ENCODE measurements around the gene EP400. TPM values are rescaled to one million over a fixed set of nuclear protein-coding genes. Genes with fewer than 3 reads are reported as not detected.

Gene EP400
- total RNA-seq, 1 experiment from 2014 or later = 60.5 TPM

- Mint-ChIP-seq H3K4me3 (ENCODE audit: unreplicated experiment) (no peak overlapping the region), H3K4me1 (ENCODE audit: low read depth, unreplicated experiment) (no peaks in the 10 kb centered on the region)
- CTCF ChIA-PET = no interaction called here
Measured at GRCh38 chr12:132024758-132025157, 75.0 kb downstream of the EP400 start.

GRCh38 chr12:132025526-132025925 is 75.8 kb downstream of the EP400 start:
- Mint-ChIP-seq H3K27me3 (ENCODE audit: insufficient read depth, unreplicated experiment) (no peaks in the 10 kb centered on the region), H3K36me3 (ENCODE audit: insufficient read depth, unreplicated experiment) (peaks cover 65% of the 10 kb centered on the region), H3K9me3 (ENCODE audit: unreplicated experiment) (no peaks in the 10 kb centered on the region), H3K4me3 (ENCODE audit: unreplicated experiment) (no peak overlapping the region), H3K4me1 (ENCODE audit: low read depth, unreplicated experiment) (no peaks in the 10 kb centered on the region), H3K27ac (ENCODE audit: unreplicated experiment) (no peak overlapping the region)
- CTCF ChIA-PET = no interaction called here
- DNase-seq = no peak
- Histone ChIP-seq H3K4me1 (no peaks in the 10 kb centered on the region), H3K4me3 (ENCODE audit: low read depth, low read length) (no peak overlapping the region), H3K36me3 (ENCODE audit: control insufficient read depth, insufficient read depth, low read length) (no peaks in the 10 kb centered on the region; the same call in 1 of the 2 replicates), H3K27me3 (replicated peaks; ENCODE audit: control insufficient read depth, insufficient read depth, low read length) (no peaks in the 10 kb centered on the region), H3K9me3 (no peaks in the 10 kb centered on the region)
- intact Hi-C loops (cut with micrococcal nuclease; ENCODE audit: unreplicated experiment) = no loop called here
- POLR2A ChIA-PET = no interaction called here
- TF ChIP-seq CTCF (IDR thresholded peaks at IDR 0.05; ENCODE audit: insufficient read depth in 1 of 2, low read depth in 1 of 2, low read length in 1 of 2, severe bottlenecking in 1 of 2, unreplicated experiment in 1 of 2) = no peak
- BruUV-seq (replicated peaks) = no TSS peak

More at GRCh38 chr12:132024758-132025157, 75.0 kb downstream of the EP400 start:
- Histone ChIP-seq H3K4me3 (ENCODE audit: low read depth, low read length) (no peak overlapping the region), H3K36me3 (ENCODE audit: control insufficient read depth, insufficient read depth, low read length) (no peaks in the 10 kb centered on the region; the same call in 1 of the 2 replicates), H3K4me1 (no peaks in the 10 kb centered on the region), H3K9me3 (no peaks in the 10 kb centered on the region), H3K27me3 (replicated peaks; ENCODE audit: control insufficient read depth, insufficient read depth, low read length) (no peaks in the 10 kb centered on the region)
- TF ChIP-seq CTCF (IDR thresholded peaks at IDR 0.05; ENCODE audit: insufficient read depth in 1 of 2, low read depth in 1 of 2, low read length in 1 of 2, severe bottlenecking in 1 of 2, unreplicated experiment in 1 of 2) = no peak
- no peaks in the 10 kb centered on the region for H3K9me3 Mint-ChIP-seq (ENCODE audit: unreplicated experiment)
- peaks cover 67% of the 10 kb centered on the region for H3K36me3 Mint-ChIP-seq (ENCODE audit: insufficient read depth, unreplicated experiment)
- no peak for DNase-seq
- no TSS peak for BruUV-seq (replicated peaks)
- H3K27ac Mint-ChIP-seq (ENCODE audit: unreplicated experiment) = no peak overlapping the region
- POLR2A ChIA-PET = no interaction called here
- no peaks in the 10 kb centered on the region for H3K27me3 Mint-ChIP-seq (ENCODE audit: insufficient read depth, unreplicated experiment)
- intact Hi-C loops (cut with micrococcal nuclease; ENCODE audit: unreplicated experiment) = no loop called here

GRCh38 chr12:132026061-132026795 is 76.5 kb downstream of the EP400 start:
- H3K36me3 Mint-ChIP-seq (ENCODE audit: insufficient read depth, unreplicated experiment) = peaks cover 70% of the 10 kb centered on the region
- H3K36me3 ChIP-seq (ENCODE audit: control insufficient read depth, insufficient read depth, low read length) = no peaks in the 10 kb centered on the region; the same call in 1 of the 2 replicates
- CTCF ChIA-PET = no interaction called here
- H3K4me3 ChIP-seq (ENCODE audit: low read depth, low read length) = no peak overlapping the region
- H3K4me3 Mint-ChIP-seq (ENCODE audit: unreplicated experiment) = no peak overlapping the region
- no peaks in the 10 kb centered on the region for H3K4me1 ChIP-seq
- no peaks in the 10 kb centered on the region for H3K27me3 Mint-ChIP-seq (ENCODE audit: insufficient read depth, unreplicated experiment)
- BruUV-seq (replicated peaks) = no TSS peak
- POLR2A ChIA-PET = no interaction called here
- H3K27ac Mint-ChIP-seq (ENCODE audit: unreplicated experiment) = no peak overlapping the region
- H3K27me3 ChIP-seq (replicated peaks; ENCODE audit: control insufficient read depth, insufficient read depth, low read length) = no peaks in the 10 kb centered on the region
- no peak for TF ChIP-seq CTCF (IDR thresholded peaks at IDR 0.05; ENCODE audit: insufficient read depth in 1 of 2, low read depth in 1 of 2, low read length in 1 of 2, severe bottlenecking in 1 of 2, unreplicated experiment in 1 of 2)
- H3K9me3 Mint-ChIP-seq (ENCODE audit: unreplicated experiment) = no peaks in the 10 kb centered on the region
- intact Hi-C loops (cut with micrococcal nuclease; ENCODE audit: unreplicated experiment) = no loop called here
- no peak for DNase-seq
- no peaks in the 10 kb centered on the region for H3K4me1 Mint-ChIP-seq (ENCODE audit: low read depth, unreplicated experiment)
- H3K9me3 ChIP-seq = no peaks in the 10 kb centered on the region

Data from Caco-2 (cell line).